HFF-Myc (cell line): ENCODE results near the gene CASP2.

Experiments
- DNase-seq: peaks from one replicate; pipeline ENCODE4 v3.0.0-alpha.2; 2011; ENCODE audit warnings: low read depth; ENCODE audit errors: extremely low read depth
- H3K4me3 ChIP-seq: replicated peaks from 2 replicates; pipeline ENCODE4 v1.5.1; 2011; ENCODE audit warnings: low read depth, mild to moderate bottlenecking, control low read depth, low read length
- CTCF ChIP-seq: IDR thresholded peaks from 2 replicates; pipeline ENCODE4 v1.5.1; 2012; ENCODE audit warnings: mild to moderate bottlenecking, low read depth, low read length, control low read depth; ENCODE audit errors: missing control alignments

CASP2 gene

GRCh38 chr7:143244321-143244720 is 43.8 kb upstream of the CASP2 start:
- DNase-seq = no peak
- no peak for TF ChIP-seq CTCF

GRCh38 chr7:143245123-143245522 is 43.0 kb upstream of the CASP2 start:
- H3K4me3 ChIP-seq = no peak overlapping the region
- no peak for TF ChIP-seq CTCF
- no peak for DNase-seq

More at GRCh38 chr7:143244321-143244720, 43.8 kb upstream of the CASP2 start:
- no peak overlapping the region for H3K4me3 ChIP-seq

- no peak for TF ChIP-seq CTCF
- no peak overlapping the region for H3K4me3 ChIP-seq
- no peak for DNase-seq
Observed at GRCh38 chr7:143247372-143247771, 40.8 kb upstream of the CASP2 start.

GRCh38 chr7:143248761-143249354 is 39.3 kb upstream of the CASP2 start:
- DNase-seq = no peak
- no peak for TF ChIP-seq CTCF
- no peak overlapping the region for H3K4me3 ChIP-seq

- TF ChIP-seq CTCF = no peak
- DNase-seq = no peak
- H3K4me3 ChIP-seq = no peak overlapping the region
Observed at GRCh38 chr7:143250199-143250598, 38.0 kb upstream of the CASP2 start.

- no peak for DNase-seq
- TF ChIP-seq CTCF = no peak
- no peak overlapping the region for H3K4me3 ChIP-seq
Observed at GRCh38 chr7:143250822-143251221, 37.3 kb upstream of the CASP2 start.

GRCh38 chr7:143252006-143252405 is 36.1 kb upstream of the CASP2 start:
- no peak overlapping the region for H3K4me3 ChIP-seq
- DNase-seq = no peak
- TF ChIP-seq CTCF = no peak
